Natural killer cell treated with Interleukin-12 subunit alpha and Interleukin-12 subunit beta and Interleukin-15 and Interleukin-18, amount 100 ng/mL, for 72 hours (primary cell): ENCODE results near the gene MLN. TPM values are rescaled to one million over a fixed set of nuclear protein-coding genes. Genes with fewer than 3 reads are reported as not detected.

ENCODE experiments used
- ATAC-seq, 2 donors: fragments of 150-1000 bp; cut with Tn5 transposase in 1 of 2; sonication (Bioruptor Pico), chemical (Tn5 transposase) in 1 of 2; 2 replicates each; pipeline ENCODE4 v1.10.0; 2021
- DNase-seq: peaks from one replicate; pipeline ENCODE4 v3.0.0; 2022; ENCODE audit warnings: low spot score
- H3K27ac Mint-ChIP-seq, 2 donors: 1 replicate in 1 of 2; 2 replicates in 1 of 2; pipeline ENCODE4 v1.8.0; 2022; ENCODE audit warnings: mixed read lengths in 2 of 2, mild to moderate bottlenecking in 1 of 2, moderate library complexity in 1 of 2
- H3K27me3 Mint-ChIP-seq, 2 donors: 1 replicate in 1 of 2; 2 replicates in 1 of 2; pipeline ENCODE4 v1.8.0; 2022; ENCODE audit warnings: mixed read lengths in 2 of 2
- H3K36me3 Mint-ChIP-seq: one replicate; pipeline ENCODE4 v1.8.0; 2022; ENCODE audit warnings: mixed read lengths
- H3K4me1 Mint-ChIP-seq, 2 donors: 1 replicate in 1 of 2; 2 replicates in 1 of 2; pipeline ENCODE4 v1.8.0; 2022; ENCODE audit warnings: low read depth in 2 of 2, mixed read lengths in 2 of 2, mild to moderate bottlenecking in 1 of 2
- H3K4me3 Mint-ChIP-seq: one replicate; pipeline ENCODE4 v1.8.0; 2022; ENCODE audit warnings: mixed read lengths
- H3K9me3 Mint-ChIP-seq: 2 replicates; pipeline ENCODE4 v1.8.0; 2022; ENCODE audit warnings: mixed read lengths
- total RNA-seq, 2 donors: library from RNA; stranded (reverse); gene quantifications; one replicate each; pipeline ENCODE4 v1.2.3, GENCODE V29; 2022

MLN gene
- total RNA-seq, 2 donors from 2014 or later: not detected

DNA sequence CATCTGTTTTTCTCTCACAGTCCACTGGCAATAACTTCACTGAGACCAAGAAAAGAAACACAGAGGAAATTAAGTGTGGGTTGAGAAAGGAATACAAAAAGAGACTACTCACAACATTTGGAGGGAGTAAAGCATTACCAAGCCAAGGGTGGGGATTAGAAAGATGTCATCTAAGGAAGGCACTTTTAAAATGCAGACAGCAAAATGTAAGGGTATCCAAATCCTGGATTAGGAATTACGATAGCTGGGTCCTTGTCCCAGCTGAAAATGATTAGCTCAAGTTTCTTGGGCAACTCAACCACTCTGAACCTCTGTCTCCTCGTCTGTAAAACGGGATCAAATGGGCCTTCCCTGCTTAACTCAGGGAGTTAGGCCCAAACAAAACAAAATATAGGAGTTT is 17.1 kb downstream of the MLN start:
- Mint-ChIP-seq H3K36me3 (peaks cover 14% of the 10 kb centered on the region), H3K4me1 (peaks cover 48 to 53% of the 10 kb centered on the region in 2 donors), H3K4me3 (peak overlapping the region; percentile 97), H3K9me3 (no peaks in the 10 kb centered on the region), H3K27ac (peak overlapping the region; percentile 50 to 96), H3K27me3 (no peaks in the 10 kb centered on the region)
- no peak for ATAC-seq
- DNase-seq: no peak

DNA sequence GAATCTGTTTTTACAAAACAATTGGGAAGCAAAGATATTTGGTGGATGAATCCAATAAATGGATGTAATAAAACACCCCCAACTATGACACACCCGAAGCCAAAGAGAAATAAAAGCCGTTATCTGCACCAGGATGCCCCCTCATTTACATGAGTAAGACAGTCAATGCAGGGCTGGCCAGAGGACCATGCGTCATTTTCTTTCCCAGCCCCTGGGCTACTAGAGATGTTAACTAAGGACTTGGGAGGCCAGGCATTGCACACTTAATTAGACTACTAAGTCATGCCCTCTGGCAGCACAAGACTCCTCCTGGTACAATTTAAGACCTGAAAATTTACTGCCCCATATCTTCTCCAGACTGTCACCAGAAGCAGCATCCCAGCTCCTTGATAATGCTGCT is 18.0 kb downstream of the MLN start:
- Mint-ChIP-seq H3K9me3 (no peaks in the 10 kb centered on the region), H3K36me3 (peaks cover 19% of the 10 kb centered on the region), H3K4me1 (peaks cover 48 to 53% of the 10 kb centered on the region in 2 donors), H3K27me3 (no peaks in the 10 kb centered on the region), H3K27ac (peak overlapping the region; percentile 50 to 75), H3K4me3 (no peak overlapping the region)
- no peak for DNase-seq
- ATAC-seq: no peak

DNA sequence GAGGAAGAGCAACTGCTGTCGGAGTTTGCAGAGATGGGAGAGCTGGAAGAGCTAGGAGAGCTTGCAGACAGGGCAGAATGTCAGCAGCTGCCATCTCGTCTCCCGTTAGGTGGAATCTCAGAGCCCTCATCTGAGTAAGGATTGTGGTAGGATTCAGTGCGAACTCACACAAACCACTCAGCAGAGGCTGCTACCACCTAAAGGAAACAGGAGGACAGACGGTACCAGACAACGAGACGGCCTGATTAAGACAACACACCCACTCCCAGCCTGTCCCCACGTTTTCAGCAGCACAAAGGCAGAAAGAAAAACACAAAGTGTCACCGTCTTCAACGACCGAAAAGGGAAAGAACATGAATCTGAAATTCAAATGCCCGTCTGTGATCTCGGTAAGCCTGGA is 19.0 kb downstream of the MLN start:
- ATAC-seq (no peak), DNase-seq (no peak)
- no peak overlapping the region for H3K27ac Mint-ChIP-seq
- H3K36me3 Mint-ChIP-seq: peaks cover 25% of the 10 kb centered on the region
- no peaks in the 10 kb centered on the region for H3K9me3 Mint-ChIP-seq
- H3K4me3 Mint-ChIP-seq: no peak overlapping the region
- H3K4me1 Mint-ChIP-seq: peaks cover 46 to 51% of the 10 kb centered on the region in 2 donors
- no peaks in the 10 kb centered on the region for H3K27me3 Mint-ChIP-seq

DNA sequence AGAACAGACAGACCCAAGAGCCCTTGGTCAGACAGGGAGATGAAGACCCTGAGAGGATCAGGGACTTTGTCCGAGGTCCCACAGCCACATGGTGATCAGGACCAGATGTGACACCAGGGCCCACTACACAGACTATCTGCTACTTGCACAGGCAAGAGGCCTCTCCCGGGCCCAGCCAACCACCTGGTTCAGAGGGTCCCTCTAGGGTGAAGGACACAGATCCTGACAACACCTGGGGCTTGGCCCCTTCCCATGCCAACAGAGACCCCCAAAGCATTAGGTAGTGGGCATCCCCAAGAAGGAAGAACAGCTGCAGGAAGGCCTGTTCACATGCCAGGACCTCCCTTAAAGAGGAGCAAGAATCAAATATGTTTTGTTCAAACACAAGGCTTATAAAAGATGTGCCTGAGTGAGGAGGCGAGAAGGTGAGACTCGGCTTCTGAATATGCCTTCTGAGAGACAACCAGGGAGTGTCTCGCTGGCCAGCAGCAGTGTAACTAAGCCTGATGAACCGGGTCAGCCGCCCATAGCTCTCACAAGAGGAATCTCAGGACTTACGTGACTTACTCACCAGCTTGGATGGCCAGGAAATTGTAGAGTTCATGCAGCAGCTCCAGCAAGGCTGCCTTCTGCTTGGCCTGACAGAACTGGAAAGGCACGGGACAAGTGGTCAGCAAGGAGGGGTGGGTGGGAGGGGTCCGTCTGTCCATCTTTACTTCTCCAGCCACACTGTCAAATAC is 19.9 kb downstream of the MLN start:
- ATAC-seq (no peak), DNase-seq (no peak)
- Mint-ChIP-seq H3K36me3 (peaks cover 25% of the 10 kb centered on the region), H3K4me1 (peaks cover 38 to 43% of the 10 kb centered on the region in 2 donors), H3K4me3 (no peak overlapping the region), H3K9me3 (no peaks in the 10 kb centered on the region), H3K27ac (no peak overlapping the region), H3K27me3 (no peaks in the 10 kb centered on the region)

DNA sequence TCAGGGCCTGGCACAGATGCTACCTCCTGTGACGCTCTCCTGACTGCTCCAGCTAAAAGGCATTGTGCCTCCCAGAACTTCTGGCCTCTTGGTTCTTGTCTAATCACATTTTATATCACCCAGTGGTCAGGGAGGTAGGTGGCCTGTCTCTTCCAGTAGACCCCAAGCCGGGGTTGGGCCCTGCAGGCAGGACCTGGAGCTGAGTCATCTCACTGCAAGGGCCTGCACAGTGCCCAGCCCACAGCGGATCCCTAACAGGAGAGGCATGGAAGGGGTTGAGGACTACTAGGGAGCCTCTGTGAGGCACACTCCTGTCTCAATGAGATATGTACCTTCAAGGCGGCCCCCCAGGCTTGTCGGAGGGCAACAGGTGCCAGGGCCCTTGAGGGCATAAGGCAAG is 21.2 kb downstream of the MLN start:
- no peak overlapping the region for H3K27ac Mint-ChIP-seq
- ATAC-seq (no peak), DNase-seq (no peak)
- H3K9me3 Mint-ChIP-seq: no peaks in the 10 kb centered on the region
- no peaks in the 10 kb centered on the region for H3K27me3 Mint-ChIP-seq
- peaks cover 31 to 38% of the 10 kb centered on the region in 2 donors for H3K4me1 Mint-ChIP-seq
- no peak overlapping the region for H3K4me3 Mint-ChIP-seq
- peaks cover 18% of the 10 kb centered on the region for H3K36me3 Mint-ChIP-seq

DNA sequence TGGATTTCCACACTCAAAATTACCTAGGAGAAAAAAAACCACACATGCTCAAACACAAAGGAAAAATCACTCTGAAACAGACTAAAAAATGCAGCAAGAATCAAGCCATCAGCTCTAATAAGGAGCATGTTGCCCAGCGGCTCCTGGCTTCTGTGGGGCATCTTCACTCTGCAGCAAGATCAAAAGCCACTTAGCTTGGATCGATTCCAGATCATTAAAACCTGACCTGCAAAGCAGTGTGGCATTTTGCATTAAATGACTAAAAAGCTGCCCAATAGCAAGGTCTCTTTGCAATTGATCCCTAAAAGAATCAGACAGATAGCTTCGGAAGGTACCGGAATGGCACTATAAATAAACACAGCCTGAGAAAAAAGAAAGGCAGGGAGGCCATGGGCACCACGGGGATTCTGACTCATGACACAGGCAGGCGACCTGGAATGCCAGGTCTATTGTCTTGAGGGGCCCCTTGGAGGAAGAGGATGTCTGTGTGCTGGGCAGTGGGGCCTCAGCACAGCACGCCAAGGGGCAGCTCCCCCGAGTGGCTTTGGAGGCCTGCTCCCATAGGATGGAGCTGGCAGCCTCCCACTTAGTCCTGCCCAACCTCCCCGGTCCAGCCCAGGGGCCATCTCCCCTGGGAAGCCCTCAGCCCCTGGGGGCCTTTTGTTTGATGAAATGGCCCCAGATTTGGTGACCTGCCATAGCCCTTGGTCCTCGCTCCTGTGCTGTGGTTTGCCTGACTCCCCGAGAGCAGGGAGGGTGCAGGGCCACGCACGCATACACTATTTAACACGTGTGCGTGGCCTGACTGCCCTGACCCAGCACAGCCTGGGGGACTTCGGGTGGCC is 22.4 kb downstream of the MLN start:
- Mint-ChIP-seq H3K27me3 (no peaks in the 10 kb centered on the region), H3K9me3 (no peaks in the 10 kb centered on the region), H3K4me1 (peaks cover 23 to 25% of the 10 kb centered on the region in 2 donors), H3K4me3 (no peak overlapping the region), H3K36me3 (peaks cover 23% of the 10 kb centered on the region), H3K27ac (no peak overlapping the region)
- DNase-seq (no peak), ATAC-seq (no peak)

DNA sequence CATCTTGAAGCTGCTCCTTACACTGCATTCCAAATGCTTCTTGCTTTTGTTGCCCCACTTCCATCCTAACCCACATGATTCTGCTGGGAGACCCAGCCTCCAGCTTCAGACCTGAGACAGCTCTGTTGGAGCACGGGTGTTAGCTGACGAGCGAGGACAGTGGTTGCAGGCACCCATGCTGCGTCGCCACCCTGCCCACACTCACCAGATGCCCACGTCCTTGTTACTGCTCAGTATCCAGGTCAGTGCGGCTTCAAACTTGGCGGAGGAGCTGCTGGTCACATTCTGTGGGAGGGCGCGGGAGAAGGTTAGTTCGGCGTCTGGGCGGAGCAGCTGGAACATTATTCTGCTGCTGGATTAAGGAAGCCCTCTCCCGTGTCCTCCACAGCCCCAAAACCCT is 23.9 kb downstream of the MLN start:
- Mint-ChIP-seq H3K4me3 (no peak overlapping the region), H3K27ac (no peak overlapping the region), H3K27me3 (no peaks in the 10 kb centered on the region), H3K4me1 (peaks cover 11 to 16% of the 10 kb centered on the region in 2 donors), H3K36me3 (peaks cover 23% of the 10 kb centered on the region), H3K9me3 (no peaks in the 10 kb centered on the region)
- DNase-seq (no peak), ATAC-seq (no peak)

DNA sequence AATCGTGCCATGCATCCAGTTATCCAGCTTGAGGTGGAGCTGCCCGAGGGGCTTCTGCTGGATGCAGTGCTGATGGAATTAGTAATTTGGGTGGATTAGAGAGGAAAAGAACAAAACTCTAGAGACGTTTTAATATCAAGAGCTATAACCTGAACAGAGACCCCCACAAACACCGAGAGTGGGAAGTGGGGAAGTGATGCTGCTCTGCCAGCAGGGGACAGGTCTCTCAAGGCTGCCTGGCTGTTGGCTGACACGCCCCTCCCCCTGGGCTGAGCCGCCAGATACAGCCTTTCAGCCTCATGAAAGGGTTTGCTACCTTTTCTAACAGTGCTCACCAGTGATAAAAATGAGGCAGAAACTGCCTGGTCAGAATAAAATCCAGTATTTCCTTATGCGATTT is 24.5 kb downstream of the MLN start:
- DNase-seq: no peak

DNA sequence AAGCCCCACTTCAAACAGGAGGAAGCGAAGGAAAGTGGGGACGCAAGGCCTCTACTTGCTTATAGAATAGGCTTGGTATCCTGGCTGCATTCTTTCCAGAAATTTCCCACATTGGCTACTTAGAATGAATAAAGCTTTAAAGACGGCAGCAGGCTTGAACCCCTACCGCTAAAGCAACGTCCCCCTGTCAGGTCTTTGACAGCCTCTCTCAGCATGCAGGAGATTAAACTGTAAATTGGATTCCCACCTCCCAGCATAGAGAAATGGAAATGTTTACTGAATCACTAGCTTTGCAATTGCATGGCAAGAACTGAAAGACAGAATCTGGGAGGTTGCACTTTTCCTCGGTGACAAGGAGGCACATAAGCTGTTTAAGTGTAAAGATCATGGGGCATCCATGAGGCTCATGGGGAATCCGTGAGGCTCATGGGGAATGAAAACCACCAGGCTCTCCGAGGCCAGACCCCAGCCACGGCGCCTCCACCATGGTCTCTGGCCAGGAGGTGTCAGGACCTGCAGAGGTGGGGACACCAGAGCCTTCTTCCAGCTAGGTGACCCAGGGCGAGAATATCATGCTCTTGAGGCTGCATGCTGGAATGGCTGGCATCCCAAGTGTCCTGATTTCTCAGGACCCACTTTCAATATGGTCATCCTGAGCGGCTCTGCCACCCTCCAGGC is 25.2 kb downstream of the MLN start:
- H3K4me3 Mint-ChIP-seq: no peak overlapping the region
- H3K4me1 Mint-ChIP-seq: peaks cover 6 to 11% of the 10 kb centered on the region in 2 donors
- no peaks in the 10 kb centered on the region for H3K27me3 Mint-ChIP-seq
- peaks cover 23% of the 10 kb centered on the region for H3K36me3 Mint-ChIP-seq
- H3K9me3 Mint-ChIP-seq: no peaks in the 10 kb centered on the region
- no peak overlapping the region for H3K27ac Mint-ChIP-seq
- ATAC-seq (no peak), DNase-seq (no peak)

More for the DNA sequence above, 24.5 kb downstream of the MLN start:
- no peaks in the 10 kb centered on the region for H3K27me3 Mint-ChIP-seq
- H3K9me3 Mint-ChIP-seq: no peaks in the 10 kb centered on the region
- no peak overlapping the region for H3K27ac Mint-ChIP-seq
- peaks cover 23% of the 10 kb centered on the region for H3K36me3 Mint-ChIP-seq
- H3K4me1 Mint-ChIP-seq: peaks cover 6 to 11% of the 10 kb centered on the region in 2 donors
- ATAC-seq: no peak
- no peak overlapping the region for H3K4me3 Mint-ChIP-seq

DNA sequence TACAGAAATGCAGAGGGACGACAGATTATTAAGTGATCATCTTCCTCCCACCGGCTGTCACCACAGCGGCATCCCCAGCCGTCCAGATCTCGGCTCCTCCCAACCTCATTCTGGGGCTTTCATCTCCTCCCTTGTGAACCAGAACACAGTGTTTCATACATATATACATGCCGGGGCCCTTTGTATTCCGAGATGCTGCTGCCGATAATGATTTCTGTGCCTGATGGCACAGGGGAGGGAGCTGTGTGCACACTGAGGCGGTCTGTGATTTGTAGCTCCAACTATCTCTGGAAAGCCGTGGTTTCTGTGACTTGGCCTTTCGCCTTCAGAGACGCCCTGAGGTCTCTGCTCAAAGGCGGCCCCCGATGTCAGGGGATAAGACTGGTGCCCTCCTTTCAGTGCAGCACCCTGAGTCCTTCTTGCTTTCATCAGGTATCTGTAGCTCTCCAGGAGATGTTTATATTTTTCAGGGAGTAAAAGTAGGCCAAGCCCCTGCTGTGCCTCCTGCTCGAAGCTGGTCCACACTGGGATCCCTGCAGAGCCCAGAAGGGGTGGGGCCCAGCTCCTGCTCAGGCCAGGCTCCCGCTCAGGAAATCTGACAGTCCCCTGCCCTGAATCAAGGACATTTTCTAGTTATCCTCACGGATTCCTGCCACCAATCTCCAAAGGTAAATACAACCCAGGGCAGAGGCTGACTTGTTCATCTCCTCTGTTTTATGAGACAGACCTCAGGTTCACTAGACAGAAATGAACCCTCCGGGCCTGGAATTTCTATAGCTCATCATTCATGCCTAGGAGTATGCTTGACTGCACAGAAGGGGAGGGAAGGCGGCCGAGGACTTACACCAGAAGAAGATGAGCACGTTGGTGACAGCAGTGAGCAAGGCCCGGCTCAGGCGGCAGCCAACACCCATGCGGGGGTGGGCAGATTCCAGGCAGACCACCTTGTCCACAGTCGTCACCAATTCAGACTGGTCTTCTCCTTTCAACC is 26.1 kb downstream of the MLN start:
- no peak overlapping the region for H3K4me3 Mint-ChIP-seq
- H3K4me1 Mint-ChIP-seq: peaks cover 6 to 9% of the 10 kb centered on the region in 2 donors
- DNase-seq: no peak

DNA sequence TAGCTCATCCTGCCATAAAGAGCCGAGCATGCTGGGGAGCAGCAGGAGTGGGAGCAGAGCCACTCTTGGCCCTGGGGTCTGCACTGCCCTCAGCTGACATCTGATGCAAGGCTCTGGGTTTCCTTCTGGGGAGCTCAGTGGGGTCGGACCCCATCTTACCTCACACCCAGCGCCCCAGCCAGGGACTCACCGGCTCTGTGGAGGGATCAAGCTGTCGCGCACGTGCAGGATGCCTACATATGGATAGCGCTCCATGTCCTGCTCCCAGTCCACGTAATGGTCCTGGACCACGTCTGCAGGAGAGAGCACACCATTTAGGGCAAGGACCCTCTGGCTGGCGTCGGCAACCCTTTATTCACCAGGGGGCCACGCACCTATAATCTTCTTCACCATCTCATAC is 27.0 kb downstream of the MLN start:
- Mint-ChIP-seq H3K4me3 (no peak overlapping the region), H3K36me3 (peaks cover 15% of the 10 kb centered on the region), H3K27me3 (no peaks in the 10 kb centered on the region), H3K27ac (no peak overlapping the region), H3K4me1 (peaks cover 0 to 2% of the 10 kb centered on the region in 2 donors), H3K9me3 (no peaks in the 10 kb centered on the region)
- DNase-seq (no peak), ATAC-seq (no peak)

More for the DNA sequence above, 26.1 kb downstream of the MLN start:
- Mint-ChIP-seq H3K27me3 (no peaks in the 10 kb centered on the region), H3K36me3 (peaks cover 23% of the 10 kb centered on the region), H3K27ac (no peak overlapping the region), H3K9me3 (no peaks in the 10 kb centered on the region)
- ATAC-seq: no peak

DNA sequence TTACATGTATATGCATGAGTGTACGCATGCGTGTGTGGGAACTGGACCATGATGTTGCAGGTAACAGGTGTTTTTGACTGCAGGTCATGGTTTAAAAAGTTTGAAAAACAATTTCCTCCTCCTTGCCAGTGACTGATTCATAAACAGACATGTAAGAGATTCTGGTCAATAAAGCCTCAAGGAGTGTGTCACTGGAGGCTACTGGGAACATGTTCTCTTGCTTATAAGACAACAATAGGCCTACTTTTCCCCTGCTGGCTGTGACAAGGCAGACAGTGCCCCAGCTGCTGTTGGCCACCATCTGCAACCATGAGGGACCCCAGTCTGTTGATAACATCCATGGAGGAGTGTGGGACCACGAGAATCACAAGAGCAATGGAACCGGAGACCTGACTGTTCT is 27.6 kb downstream of the MLN start:
- Mint-ChIP-seq H3K4me3 (no peak overlapping the region), H3K9me3 (no peaks in the 10 kb centered on the region), H3K27me3 (no peaks in the 10 kb centered on the region), H3K27ac (no peak overlapping the region), H3K4me1 (peaks cover 0 to 3% of the 10 kb centered on the region in 2 donors), H3K36me3 (peaks cover 14% of the 10 kb centered on the region)
- no peak for ATAC-seq
- DNase-seq: no peak

DNA sequence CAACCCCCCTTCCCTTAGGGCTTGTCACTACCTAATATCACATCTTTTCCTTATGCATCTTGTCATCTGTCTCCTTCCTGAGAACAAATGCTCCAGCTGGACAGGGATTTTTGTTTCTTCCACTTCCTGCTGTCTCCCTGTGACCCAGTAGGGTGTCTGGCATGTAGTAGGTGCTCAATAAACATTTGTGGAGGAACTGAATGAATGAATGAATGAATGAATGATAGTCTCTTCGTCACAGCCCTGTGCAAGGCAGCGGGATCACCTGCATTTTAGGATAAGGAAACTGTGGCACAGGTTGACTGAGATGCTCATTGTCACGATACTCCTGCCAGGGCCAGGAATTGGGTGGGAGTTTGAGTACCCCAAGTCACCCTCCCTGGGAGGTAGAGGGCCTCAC is 29.0 kb downstream of the MLN start:
- no peaks in the 10 kb centered on the region for H3K9me3 Mint-ChIP-seq
- no peak overlapping the region for H3K27ac Mint-ChIP-seq
- H3K4me3 Mint-ChIP-seq: no peak overlapping the region
- DNase-seq (no peak), ATAC-seq (no peak)
- H3K4me1 Mint-ChIP-seq: peaks cover 0 to 5% of the 10 kb centered on the region in 2 donors
- peaks cover 5% of the 10 kb centered on the region for H3K36me3 Mint-ChIP-seq
- H3K27me3 Mint-ChIP-seq: no peaks in the 10 kb centered on the region
